ENCODE measurements around the gene ZWILCH. TPM values are rescaled to one million over a fixed set of nuclear protein-coding genes. Genes with fewer than 3 reads are reported as not detected.

Gene ZWILCH
- total and polyA plus RNA-seq, 8 donors = 1.2 to 4.3 (median 3.1) TPM

DNA sequence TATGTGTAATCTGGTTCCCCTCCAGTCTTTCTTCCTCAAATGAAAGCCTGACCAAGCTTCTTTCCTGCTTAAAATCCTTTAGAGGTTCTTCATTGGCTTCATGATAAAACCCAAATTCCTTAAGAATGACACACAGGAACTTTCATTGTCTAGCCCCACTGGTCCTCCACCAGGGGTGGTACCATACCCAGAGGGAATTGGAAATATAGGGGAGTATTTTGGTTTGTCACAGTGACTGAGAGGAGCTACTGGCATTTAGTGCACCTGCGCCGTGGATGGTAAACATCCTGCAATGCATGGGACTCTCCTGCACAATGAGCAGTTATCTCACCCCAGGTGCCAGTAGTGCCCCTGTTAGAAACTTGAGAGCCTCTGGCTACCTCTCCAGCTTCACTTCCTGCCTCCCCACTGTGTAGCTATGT is 10.8 kb downstream of the ZWILCH start:
- no peaks in the 10 kb centered on the region for H3K9me3 ChIP-seq
- no peak for DNase-seq
- ATAC-seq = no peak
- no peaks in the 10 kb centered on the region for H3K27me3 ChIP-seq
- TF ChIP-seq, protein P1, sequence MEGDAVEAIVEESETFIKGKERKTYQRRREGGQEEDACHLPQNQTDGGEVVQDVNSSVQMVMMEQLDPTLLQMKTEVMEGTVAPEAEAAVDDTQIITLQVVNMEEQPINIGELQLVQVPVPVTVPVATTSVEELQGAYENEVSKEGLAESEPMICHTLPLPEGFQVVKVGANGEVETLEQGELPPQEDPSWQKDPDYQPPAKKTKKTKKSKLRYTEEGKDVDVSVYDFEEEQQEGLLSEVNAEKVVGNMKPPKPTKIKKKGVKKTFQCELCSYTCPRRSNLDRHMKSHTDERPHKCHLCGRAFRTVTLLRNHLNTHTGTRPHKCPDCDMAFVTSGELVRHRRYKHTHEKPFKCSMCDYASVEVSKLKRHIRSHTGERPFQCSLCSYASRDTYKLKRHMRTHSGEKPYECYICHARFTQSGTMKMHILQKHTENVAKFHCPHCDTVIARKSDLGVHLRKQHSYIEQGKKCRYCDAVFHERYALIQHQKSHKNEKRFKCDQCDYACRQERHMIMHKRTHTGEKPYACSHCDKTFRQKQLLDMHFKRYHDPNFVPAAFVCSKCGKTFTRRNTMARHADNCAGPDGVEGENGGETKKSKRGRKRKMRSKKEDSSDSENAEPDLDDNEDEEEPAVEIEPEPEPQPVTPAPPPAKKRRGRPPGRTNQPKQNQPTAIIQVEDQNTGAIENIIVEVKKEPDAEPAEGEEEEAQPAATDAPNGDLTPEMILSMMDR (IDR thresholded peaks at IDR 0.05) = no peak
- H3K4me1 ChIP-seq = no peaks in the 10 kb centered on the region
- no peak overlapping the region for H3K4me3 ChIP-seq
- no peak for FAIRE-seq
- WGBS, 2 donors = 97% methylated on average over 2 of the region's 2 CpGs
- no peaks in the 10 kb centered on the region for H3K36me3 ChIP-seq
- intact Hi-C loops (cut with DNase I) = no loop called here
- H3K27ac ChIP-seq = no peak overlapping the region

- FAIRE-seq = no peak
Measured at GRCh38 chr15:66523926-66524325, 18.8 kb downstream of the ZWILCH start.

DNA sequence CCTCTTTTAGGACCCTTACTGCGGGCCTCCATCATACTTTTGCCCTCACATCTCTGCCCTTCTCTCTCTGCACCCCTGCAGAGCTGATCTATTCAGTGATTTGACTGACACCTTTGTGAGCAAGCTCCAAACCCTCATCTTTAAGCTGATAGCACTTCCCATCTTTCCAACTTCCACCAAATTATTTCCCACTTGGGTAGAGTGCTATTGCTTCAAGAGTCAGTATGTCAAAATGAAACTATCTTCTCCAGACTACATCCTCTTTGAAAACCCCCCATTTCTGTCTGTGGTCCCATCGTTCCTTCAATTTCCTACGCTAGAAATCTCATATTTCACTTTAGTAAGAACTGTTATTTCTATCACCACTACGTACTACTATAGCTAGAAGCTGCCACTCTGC is 19.7 kb downstream of the ZWILCH start:
- no peaks in the 10 kb centered on the region for H3K9me3 ChIP-seq
- no peak for ATAC-seq
- H3K4me1 ChIP-seq = no peaks in the 10 kb centered on the region
- H3K4me3 ChIP-seq = no peak overlapping the region
- no peak overlapping the region for H3K27ac ChIP-seq
- no peaks in the 10 kb centered on the region for H3K27me3 ChIP-seq
- no peak for DNase-seq
- 91 to 96% methylated on average over 4 of the region's 4 CpGs for WGBS, 2 donors
- H3K36me3 ChIP-seq = no peaks in the 10 kb centered on the region
- TF ChIP-seq, protein P1 (IDR thresholded peaks at IDR 0.05) = no peak
- intact Hi-C loops (cut with DNase I) = no loop called here
- no peak for FAIRE-seq

More at GRCh38 chr15:66523926-66524325, 18.8 kb downstream of the ZWILCH start:
- intact Hi-C loops (cut with DNase I) = no loop called here
- Histone ChIP-seq H3K4me1 (no peaks in the 10 kb centered on the region), H3K27me3 (no peaks in the 10 kb centered on the region), H3K36me3 (no peaks in the 10 kb centered on the region), H3K4me3 (no peak overlapping the region), H3K27ac (no peak overlapping the region), H3K9me3 (no peaks in the 10 kb centered on the region)
- no peak for ATAC-seq
- no peak for DNase-seq
- WGBS, 2 donors = 83 to 84% methylated on average over 3 of the region's 3 CpGs
- TF ChIP-seq, protein P1 (IDR thresholded peaks at IDR 0.05) = no peak

DNA sequence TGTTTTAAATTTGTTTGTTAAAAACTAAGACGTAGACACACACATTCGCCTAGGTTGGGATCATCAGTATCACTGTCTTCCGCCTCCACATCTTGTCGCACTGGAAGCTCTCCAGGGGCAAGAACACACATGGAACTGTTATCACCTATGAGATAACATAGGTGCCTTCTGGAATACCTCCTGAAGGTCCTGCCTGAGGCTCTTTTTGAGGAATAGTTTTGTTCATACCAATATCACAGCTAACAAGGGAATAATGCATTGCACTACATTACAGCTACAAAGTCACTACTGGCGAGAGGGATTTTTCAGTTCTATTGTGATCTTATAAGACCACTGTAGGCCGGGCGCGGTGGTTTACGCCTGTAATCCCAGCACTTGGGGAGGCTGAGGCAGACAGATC is 29.9 kb downstream of the ZWILCH start:
- Histone ChIP-seq H3K27ac (no peak overlapping the region), H3K36me3 (no peaks in the 10 kb centered on the region), H3K4me1 (no peaks in the 10 kb centered on the region), H3K4me3 (no peak overlapping the region), H3K27me3 (no peaks in the 10 kb centered on the region), H3K9me3 (no peaks in the 10 kb centered on the region)
- TF ChIP-seq, protein P1 (IDR thresholded peaks at IDR 0.05) = no peak
- FAIRE-seq (no peak), DNase-seq (no peak), ATAC-seq (no peak)
- intact Hi-C loops (cut with DNase I) = no loop called here
- WGBS, 2 donors = 86 to 91% methylated on average over 9 of the region's 9 CpGs

GRCh38 chr15:66542896-66543295 is 37.8 kb downstream of the ZWILCH start:
- TF ChIP-seq, protein P1 (IDR thresholded peaks at IDR 0.05) = no peak
- Histone ChIP-seq H3K27me3 (no peaks in the 10 kb centered on the region), H3K4me1 (no peaks in the 10 kb centered on the region), H3K4me3 (no peak overlapping the region), H3K27ac (no peak overlapping the region), H3K36me3 (peaks cover 0 to 6% (median 0%) of the 10 kb centered on the region in 3 donors), H3K9me3 (no peaks in the 10 kb centered on the region)
- 99% methylated on average over 4 of the region's 4 CpGs for WGBS, 2 donors
- ATAC-seq = no peak
- no peak for DNase-seq
- no peak for FAIRE-seq
- intact Hi-C loops (cut with DNase I) = no loop called here
